ENCODE results near the gene DCLRE1A.

DCLRE1A gene

DNA sequence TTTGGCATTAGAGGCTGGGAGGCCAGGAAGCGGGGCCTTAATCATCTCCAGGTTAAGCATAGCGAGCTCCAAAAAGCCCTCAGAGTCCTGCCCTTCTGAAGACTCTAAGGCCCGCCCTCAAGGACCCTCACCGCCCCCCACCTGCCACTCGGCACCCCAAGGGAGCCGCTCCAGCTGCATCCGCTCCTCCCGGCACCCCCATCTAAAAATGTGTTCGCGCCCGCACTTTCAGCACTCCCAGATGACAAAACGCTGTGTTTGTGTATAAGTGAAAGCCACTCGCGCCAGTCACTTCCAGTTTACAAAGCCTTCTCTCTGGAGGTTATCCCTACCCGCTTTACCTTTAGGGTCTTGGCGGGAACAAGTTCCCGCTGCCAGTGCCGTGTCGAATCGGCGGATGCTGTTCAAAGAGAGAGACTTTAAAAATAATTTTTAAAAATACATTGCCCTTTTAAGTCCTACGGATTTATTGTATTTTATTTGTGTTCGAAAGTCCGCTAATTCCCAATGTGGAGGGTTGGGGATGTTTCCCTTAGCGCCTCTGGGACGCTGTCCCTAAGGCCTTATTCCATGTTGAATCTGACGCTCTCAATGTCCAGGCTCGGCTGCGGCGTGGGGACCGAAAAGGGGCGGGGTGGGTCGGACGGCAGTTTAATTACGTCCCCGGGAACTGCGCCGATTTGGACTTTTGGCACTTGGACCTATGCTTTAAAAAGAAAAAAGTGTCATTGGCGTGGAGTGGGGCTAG, at the start of gene DCLRE1A, which contains the start of gene NHLRC2:
TSS of gene DCLRE1A (minus strand) at position 70 of the 748 bp plus-strand sequence. CDS start 900 bp downstream, outside the sequence.
TSS of gene NHLRC2 (plus strand) at position 649 of the 748 bp plus-strand sequence. CDS start 212 bp downstream, outside the sequence.
- peak within 1 kb of the TSS; percentile 96 for H2AFZ ChIP-seq (ENCODE audit: low read depth, low read length)
- no peaks in the 10 kb centered on the region for H3K27me3 ChIP-seq (ENCODE audit: insufficient read depth, low read length)
- H3K4me3 ChIP-seq (ENCODE audit: low read length): peak within 1 kb of the TSS; percentile 94
- peaks cover 50% of the 10 kb centered on the region for H3K4me1 ChIP-seq (ENCODE audit: insufficient read depth, low read length)
- H3K9me3 ChIP-seq (ENCODE audit: low read length): no peaks in the 10 kb centered on the region
- H3K36me3 ChIP-seq (ENCODE audit: insufficient read depth, low read length): peaks cover 26% of the 10 kb centered on the region

DNA sequence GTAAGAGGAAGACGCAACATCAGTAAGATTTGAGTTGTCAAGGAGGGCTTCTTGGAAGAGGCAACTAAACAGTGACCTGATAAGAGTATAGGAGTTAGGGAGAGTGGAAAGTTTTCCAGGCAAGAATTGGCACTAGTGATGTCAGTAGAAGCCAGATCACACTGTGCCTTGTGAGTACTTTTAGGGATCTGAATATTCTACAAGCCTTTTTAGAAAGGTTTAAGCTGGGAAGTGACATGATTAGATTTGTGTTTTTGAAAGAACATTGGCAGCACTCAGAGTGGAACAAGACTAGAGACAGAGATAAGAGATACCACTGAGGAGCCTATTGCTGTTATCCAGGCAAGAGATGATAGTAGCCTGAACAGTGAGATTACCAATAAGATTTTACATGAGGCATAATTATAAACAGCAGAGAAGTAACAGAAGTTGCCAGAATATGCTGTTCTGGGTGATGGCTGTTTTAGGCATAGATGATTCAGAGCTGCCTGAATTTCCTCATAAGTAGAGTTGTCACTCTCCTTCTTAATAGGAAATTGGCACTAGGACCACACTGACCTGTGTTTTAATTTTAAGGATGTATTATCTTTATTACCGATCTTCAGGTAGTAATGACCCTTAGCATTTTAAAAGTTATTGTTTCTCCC, 46.2 kb upstream of the DCLRE1A start:
- no peaks in the 10 kb centered on the region for H3K27me3 ChIP-seq (ENCODE audit: insufficient read depth, low read length)
- H3K4me3 ChIP-seq (ENCODE audit: low read length): no peak overlapping the region
- H3K36me3 ChIP-seq (ENCODE audit: insufficient read depth, low read length): peaks cover 62% of the 10 kb centered on the region
- no peak overlapping the region for H2AFZ ChIP-seq (ENCODE audit: low read depth, low read length)
- H3K9me3 ChIP-seq (ENCODE audit: low read length): no peaks in the 10 kb centered on the region
- H3K4me1 ChIP-seq (ENCODE audit: insufficient read depth, low read length): no peaks in the 10 kb centered on the region

DNA sequence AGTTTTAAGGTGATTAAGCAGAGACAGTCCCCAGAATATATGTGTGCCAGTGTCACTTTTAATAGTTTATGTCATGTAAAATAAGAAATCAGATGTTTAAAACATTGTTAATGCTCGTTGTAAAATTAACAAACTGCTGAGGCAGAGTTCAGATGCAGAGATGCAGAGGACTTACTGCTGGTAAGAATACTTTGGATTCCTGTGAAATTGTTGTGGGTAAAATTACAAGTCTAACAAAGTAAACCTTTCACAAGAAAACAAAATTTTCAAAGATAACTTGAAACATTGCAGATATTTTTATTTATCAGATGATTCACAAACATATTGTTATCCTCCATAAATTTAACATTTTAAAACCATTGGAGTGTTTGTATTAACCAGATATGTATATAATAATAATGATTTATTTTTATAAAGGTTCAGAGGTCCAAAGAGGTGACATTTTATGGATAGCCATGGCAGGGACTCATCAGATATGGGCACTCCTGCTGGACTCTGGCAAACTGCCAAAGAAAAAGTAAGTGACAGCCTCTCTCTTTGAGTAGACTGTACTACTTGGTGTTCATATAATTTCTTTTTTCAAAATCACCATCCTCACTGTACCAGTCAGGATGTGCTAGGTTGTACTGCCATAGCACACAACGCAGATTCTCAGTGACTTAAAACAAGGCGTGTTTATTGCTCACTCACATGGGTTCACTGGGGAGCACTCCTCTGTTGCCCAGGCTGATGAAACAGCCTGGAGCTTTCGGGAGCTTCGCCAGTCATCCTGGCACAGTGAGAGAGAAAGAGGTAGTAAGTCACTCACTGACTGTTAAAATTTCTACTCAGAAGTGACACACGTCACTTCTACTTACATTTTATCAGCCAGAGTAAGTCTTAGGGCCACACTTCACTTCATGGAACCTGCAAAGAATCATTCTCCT, 44.1 kb upstream of the DCLRE1A start:
- Histone ChIP-seq H3K4me1 (ENCODE audit: insufficient read depth, low read length) (no peaks in the 10 kb centered on the region), H3K36me3 (ENCODE audit: insufficient read depth, low read length) (peaks cover 53% of the 10 kb centered on the region), H3K27me3 (ENCODE audit: insufficient read depth, low read length) (no peaks in the 10 kb centered on the region), H3K4me3 (ENCODE audit: low read length) (no peak overlapping the region), H2AFZ (ENCODE audit: low read depth, low read length) (no peak overlapping the region), H3K9me3 (ENCODE audit: low read length) (no peaks in the 10 kb centered on the region)

DNA sequence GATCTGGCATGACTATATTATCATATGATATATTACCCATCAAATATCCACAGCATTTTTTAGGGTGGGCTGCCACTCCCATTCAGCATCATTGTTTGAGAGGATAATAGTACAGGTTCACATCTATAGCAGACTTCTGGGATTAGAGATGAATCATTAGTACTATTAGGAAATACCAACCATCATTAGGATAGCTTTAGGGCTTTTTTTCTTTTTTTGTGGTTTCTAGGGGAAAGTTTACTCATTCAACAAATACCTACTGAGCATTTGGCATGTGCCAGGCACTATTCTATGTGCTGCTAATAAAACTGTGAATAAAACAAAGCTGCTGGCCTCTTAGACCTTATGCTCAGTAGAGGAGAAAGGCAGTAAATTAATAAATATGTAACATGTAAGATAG, 41.1 kb upstream of the DCLRE1A start:
- Histone ChIP-seq H3K4me3 (ENCODE audit: low read length) (no peak overlapping the region), H3K27me3 (ENCODE audit: insufficient read depth, low read length) (no peaks in the 10 kb centered on the region), H2AFZ (ENCODE audit: low read depth, low read length) (no peak overlapping the region), H3K9me3 (ENCODE audit: low read length) (peaks cover 3% of the 10 kb centered on the region), H3K4me1 (ENCODE audit: insufficient read depth, low read length) (no peaks in the 10 kb centered on the region), H3K36me3 (ENCODE audit: insufficient read depth, low read length) (peaks cover 47% of the 10 kb centered on the region)

DNA sequence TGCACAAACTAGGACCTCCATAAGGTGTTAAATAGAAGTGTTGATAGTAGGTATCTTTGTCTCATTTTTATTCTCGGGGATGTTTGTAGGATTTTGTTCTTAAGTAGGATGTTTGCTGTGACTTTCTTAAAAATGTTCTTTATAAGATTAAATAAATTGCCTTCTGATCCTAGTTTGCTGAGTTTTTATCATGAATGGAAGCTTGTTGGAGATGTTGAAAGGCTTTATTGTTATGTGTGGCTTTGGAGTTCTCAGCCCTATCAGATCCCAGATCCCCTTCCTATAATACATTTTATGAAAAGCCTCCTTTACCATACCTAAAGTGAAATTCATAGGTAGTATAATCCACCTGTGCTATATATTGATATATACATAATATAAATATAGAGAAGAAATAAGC, 40.7 kb upstream of the DCLRE1A start:
- Histone ChIP-seq H3K27me3 (ENCODE audit: insufficient read depth, low read length) (no peaks in the 10 kb centered on the region), H2AFZ (ENCODE audit: low read depth, low read length) (no peak overlapping the region)

DNA sequence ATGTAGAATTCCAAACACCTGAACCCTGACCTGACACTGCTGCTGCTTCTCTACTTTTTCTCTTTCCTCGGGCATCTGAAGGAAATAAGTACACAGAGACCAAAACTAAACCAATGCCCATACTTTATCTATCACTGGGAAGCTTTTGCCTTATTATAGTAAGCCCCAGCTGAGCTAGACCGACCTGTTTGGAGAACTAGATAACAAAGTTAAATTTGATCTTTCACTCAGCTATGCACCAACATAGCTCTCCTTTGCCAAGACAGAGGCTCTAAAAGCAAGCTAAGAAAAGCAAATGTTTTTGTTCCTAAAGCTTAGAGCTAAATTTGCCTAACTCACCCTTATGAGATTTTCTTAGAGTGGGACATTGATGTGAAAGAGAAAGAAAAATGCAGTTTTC, 39.7 kb upstream of the DCLRE1A start:
- no peaks in the 10 kb centered on the region for H3K27me3 ChIP-seq (ENCODE audit: insufficient read depth, low read length)
- no peak overlapping the region for H2AFZ ChIP-seq (ENCODE audit: low read depth, low read length)
- H3K9me3 ChIP-seq (ENCODE audit: low read length): peaks cover 5% of the 10 kb centered on the region
- H3K36me3 ChIP-seq (ENCODE audit: insufficient read depth, low read length): peaks cover 50% of the 10 kb centered on the region
- no peak overlapping the region for H3K4me3 ChIP-seq (ENCODE audit: low read length)
- H3K4me1 ChIP-seq (ENCODE audit: insufficient read depth, low read length): no peaks in the 10 kb centered on the region

More for the DNA sequence above, 40.7 kb upstream of the DCLRE1A start:
- H3K4me1 ChIP-seq (ENCODE audit: insufficient read depth, low read length): no peaks in the 10 kb centered on the region
- H3K9me3 ChIP-seq (ENCODE audit: low read length): peaks cover 3% of the 10 kb centered on the region
- H3K36me3 ChIP-seq (ENCODE audit: insufficient read depth, low read length): peaks cover 52% of the 10 kb centered on the region
- no peak overlapping the region for H3K4me3 ChIP-seq (ENCODE audit: low read length)

DNA sequence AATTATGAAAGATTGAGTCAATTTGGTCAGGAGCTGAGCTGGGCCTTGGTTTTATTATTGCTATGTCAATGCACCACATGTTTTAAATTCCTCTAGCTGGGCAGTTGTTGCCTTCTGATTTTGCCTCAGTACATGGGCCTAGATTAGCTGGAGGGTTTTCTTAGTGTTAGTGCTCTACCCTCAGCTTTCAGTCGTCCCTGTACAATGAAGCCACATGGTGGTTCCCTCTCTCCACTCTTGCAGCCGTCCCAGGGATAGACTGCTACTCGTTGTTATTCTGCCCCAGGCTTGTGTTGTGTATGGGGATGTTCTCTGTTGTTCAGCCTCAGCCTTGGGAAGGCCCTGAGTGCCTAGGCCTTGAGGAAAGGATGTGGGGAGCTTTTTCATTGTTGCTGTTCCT, 37.6 kb upstream of the DCLRE1A start:
- peaks cover 56% of the 10 kb centered on the region for H3K36me3 ChIP-seq (ENCODE audit: insufficient read depth, low read length)

DNA sequence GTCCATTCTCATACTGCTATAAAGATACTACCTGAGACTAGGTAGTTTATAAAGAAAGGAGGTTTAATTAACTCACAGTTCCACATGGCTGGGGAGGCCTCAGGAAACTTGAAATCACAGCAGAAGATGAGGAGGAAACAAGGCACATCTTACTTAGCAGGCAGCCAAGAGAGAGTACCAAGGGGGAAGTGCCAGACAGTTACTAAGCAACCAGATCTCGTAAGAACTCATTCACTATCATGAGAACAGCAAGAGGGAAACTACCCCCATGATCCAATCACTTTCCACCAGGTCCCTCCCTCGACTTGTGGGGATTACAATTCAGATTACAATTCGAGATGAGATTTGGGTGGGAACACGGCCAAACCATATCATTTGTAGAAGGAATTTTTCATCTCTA, 36.9 kb upstream of the DCLRE1A start:
- Histone ChIP-seq H3K9me3 (ENCODE audit: low read length) (peaks cover 6% of the 10 kb centered on the region), H2AFZ (ENCODE audit: low read depth, low read length) (no peak overlapping the region), H3K4me3 (ENCODE audit: low read length) (no peak overlapping the region), H3K36me3 (ENCODE audit: insufficient read depth, low read length) (peaks cover 62% of the 10 kb centered on the region), H3K27me3 (ENCODE audit: insufficient read depth, low read length) (no peaks in the 10 kb centered on the region), H3K4me1 (ENCODE audit: insufficient read depth, low read length) (no peaks in the 10 kb centered on the region)

More for the DNA sequence above, 37.6 kb upstream of the DCLRE1A start:
- Histone ChIP-seq H3K27me3 (ENCODE audit: insufficient read depth, low read length) (no peaks in the 10 kb centered on the region), H3K4me1 (ENCODE audit: insufficient read depth, low read length) (no peaks in the 10 kb centered on the region), H3K9me3 (ENCODE audit: low read length) (peaks cover 6% of the 10 kb centered on the region), H2AFZ (ENCODE audit: low read depth, low read length) (no peak overlapping the region), H3K4me3 (ENCODE audit: low read length) (no peak overlapping the region)

DNA sequence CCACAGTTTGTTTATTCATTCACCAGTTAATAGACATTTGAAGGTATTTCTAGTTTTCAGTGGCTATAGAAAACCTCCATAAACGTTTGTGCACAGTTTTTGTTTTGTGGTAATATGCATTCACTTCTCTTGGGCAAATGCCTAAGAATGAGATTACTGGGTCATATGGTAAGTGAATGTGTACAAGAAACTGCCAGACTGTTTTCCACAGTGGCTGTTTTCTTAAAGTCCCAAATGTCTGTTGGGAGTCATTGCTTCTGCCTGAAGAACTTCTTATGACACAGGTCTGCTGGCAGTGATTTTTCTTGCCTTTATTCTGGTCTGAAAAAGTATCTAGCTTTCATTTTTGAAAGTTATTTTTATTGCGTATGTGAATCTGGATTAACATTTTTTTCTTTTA, 36.0 kb upstream of the DCLRE1A start:
- Histone ChIP-seq H3K9me3 (ENCODE audit: low read length) (peaks cover 6% of the 10 kb centered on the region), H3K36me3 (ENCODE audit: insufficient read depth, low read length) (peaks cover 66% of the 10 kb centered on the region), H2AFZ (ENCODE audit: low read depth, low read length) (no peak overlapping the region), H3K4me3 (ENCODE audit: low read length) (no peak overlapping the region), H3K4me1 (ENCODE audit: insufficient read depth, low read length) (no peaks in the 10 kb centered on the region), H3K27me3 (ENCODE audit: insufficient read depth, low read length) (no peaks in the 10 kb centered on the region)

DNA sequence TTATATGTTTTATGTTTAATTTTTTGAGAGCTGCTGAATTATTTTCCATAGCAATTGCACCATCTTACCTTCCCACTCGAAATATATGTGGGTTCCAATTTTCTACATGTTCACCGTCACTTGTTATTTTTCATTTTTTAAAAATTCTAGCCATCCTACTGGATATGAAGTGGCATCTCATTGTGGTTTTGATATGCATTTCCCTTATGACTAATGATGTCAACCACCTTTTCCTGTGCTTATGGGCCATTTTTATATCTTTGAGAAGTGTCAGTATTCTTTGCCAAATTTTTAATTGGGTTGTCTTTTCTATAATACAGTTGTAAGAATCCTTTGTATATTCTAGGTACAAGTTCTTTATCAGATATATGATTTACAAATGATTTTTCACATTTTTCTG, 28.4 kb upstream of the DCLRE1A start:
- Histone ChIP-seq H3K4me1 (ENCODE audit: insufficient read depth, low read length) (no peaks in the 10 kb centered on the region), H3K27me3 (ENCODE audit: insufficient read depth, low read length) (no peaks in the 10 kb centered on the region), H2AFZ (ENCODE audit: low read depth, low read length) (no peak overlapping the region), H3K9me3 (ENCODE audit: low read length) (no peaks in the 10 kb centered on the region), H3K36me3 (ENCODE audit: insufficient read depth, low read length) (peaks cover 74% of the 10 kb centered on the region), H3K4me3 (ENCODE audit: low read length) (no peak overlapping the region)

DNA sequence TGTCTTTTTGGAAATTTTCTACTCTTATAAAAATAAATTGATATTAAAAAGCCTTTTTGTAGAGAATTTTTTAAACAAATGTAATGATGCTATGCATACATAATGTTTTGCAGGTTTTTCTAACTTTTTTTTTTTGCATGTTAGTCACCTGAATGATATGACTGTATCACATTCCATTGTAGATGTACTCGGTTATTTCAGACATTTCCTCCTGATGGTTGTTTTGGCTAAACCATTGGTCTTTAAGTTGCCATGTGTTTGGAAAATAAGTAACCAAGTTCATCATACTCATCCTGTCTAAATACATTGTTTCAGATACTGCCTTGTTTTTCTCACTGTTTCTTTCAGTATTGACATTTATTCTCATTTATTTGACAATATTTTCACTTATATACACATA, 26.4 kb upstream of the DCLRE1A start:
- Histone ChIP-seq H2AFZ (ENCODE audit: low read depth, low read length) (no peak overlapping the region), H3K4me1 (ENCODE audit: insufficient read depth, low read length) (no peaks in the 10 kb centered on the region), H3K27me3 (ENCODE audit: insufficient read depth, low read length) (no peaks in the 10 kb centered on the region), H3K36me3 (ENCODE audit: insufficient read depth, low read length) (peaks cover 58% of the 10 kb centered on the region), H3K9me3 (ENCODE audit: low read length) (no peaks in the 10 kb centered on the region), H3K4me3 (ENCODE audit: low read length) (no peak overlapping the region)

DNA sequence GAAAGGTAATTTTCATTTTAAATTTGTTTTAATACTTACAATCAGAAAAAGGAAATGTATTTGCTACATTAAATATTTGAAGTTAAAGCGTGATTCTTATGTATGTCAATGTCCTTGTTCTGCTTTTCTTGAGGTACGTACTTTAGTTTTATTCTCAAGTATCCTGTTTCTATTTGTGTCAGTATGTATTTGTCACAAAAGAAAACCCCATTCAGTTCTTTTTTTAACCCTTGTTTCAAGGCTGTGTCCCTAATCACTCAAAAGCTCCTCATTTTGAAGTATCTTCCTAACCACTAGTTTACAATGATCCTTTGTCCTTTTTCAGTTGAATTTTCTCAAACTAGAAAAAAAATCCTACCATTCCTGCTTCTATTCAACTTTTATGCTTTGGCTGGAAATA, 25.8 kb upstream of the DCLRE1A start:
- Histone ChIP-seq H3K9me3 (ENCODE audit: low read length) (no peaks in the 10 kb centered on the region), H3K36me3 (ENCODE audit: insufficient read depth, low read length) (peaks cover 56% of the 10 kb centered on the region), H2AFZ (ENCODE audit: low read depth, low read length) (no peak overlapping the region), H3K27me3 (ENCODE audit: insufficient read depth, low read length) (no peaks in the 10 kb centered on the region), H3K4me3 (ENCODE audit: low read length) (no peak overlapping the region), H3K4me1 (ENCODE audit: insufficient read depth, low read length) (no peaks in the 10 kb centered on the region)

DNA sequence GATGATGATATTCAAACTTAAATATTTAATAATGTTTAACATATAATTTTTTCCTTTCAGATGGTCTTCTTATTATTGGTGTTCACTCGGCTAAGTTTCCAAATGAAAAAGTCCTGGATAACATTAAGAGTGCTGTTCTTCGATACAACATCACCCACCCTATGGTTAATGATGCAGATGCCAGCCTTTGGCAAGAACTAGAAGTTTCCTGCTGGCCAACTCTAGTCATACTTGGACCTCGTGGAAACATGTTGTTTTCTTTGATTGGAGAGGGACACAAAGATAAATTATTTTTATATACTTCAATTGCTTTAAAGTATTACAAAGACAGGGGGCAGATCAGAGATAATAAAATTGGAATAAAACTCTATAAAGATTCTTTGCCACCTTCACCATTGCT, 22.6 kb upstream of the DCLRE1A start:
- no peaks in the 10 kb centered on the region for H3K27me3 ChIP-seq (ENCODE audit: insufficient read depth, low read length)
- H3K9me3 ChIP-seq (ENCODE audit: low read length): peaks cover 9% of the 10 kb centered on the region
- no peak overlapping the region for H2AFZ ChIP-seq (ENCODE audit: low read depth, low read length)
- H3K4me1 ChIP-seq (ENCODE audit: insufficient read depth, low read length): no peaks in the 10 kb centered on the region
- peaks cover 40% of the 10 kb centered on the region for H3K36me3 ChIP-seq (ENCODE audit: insufficient read depth, low read length)
- no peak overlapping the region for H3K4me3 ChIP-seq (ENCODE audit: low read length)
